HEK293 (cell line): Measurements from ENCODE around the gene TMEM208.

Experiments
- KLF1 ChIP-seq: fragments of 450-650 bp; formaldehyde crosslinking; IDR thresholded peaks from 2 replicates; pipeline ENCODE4 v1.5.1; 2016; ENCODE audit warnings: missing biosample characterization, missing genetic modification characterization
- ZBTB48 ChIP-seq: fragments of 450-650 bp; formaldehyde crosslinking; IDR thresholded peaks from 2 replicates; pipeline ENCODE4 v1.5.1; 2016; ENCODE audit warnings: missing biosample characterization, missing genetic modification characterization
- ZNF274 ChIP-seq, 2 experiments: fragments of 200-500 bp in 1 of 2; fragments of 450-650 bp in 1 of 2; sonication (Bioruptor generic) in 1 of 2; formaldehyde crosslinking in 1 of 2; IDR thresholded peaks; 2 replicates each; pipeline versions ENCODE4 v1.5.1 to v1.6.1; 2014 to 2016; ENCODE audit warnings: borderline replicate concordance in 1 of 2, inconsistent platforms in 1 of 2, low read length in 1 of 2, missing biosample characterization in 1 of 2, missing genetic modification characterization in 1 of 2
- ZNF433 ChIP-seq: fragments of 450-650 bp; formaldehyde crosslinking; IDR thresholded peaks from 2 replicates; pipeline ENCODE4 v1.5.1; 2016; ENCODE audit warnings: missing biosample characterization, missing genetic modification characterization, low read depth
- TF ChIP-seq, protein P1 (sequence below): fragments of 450-650 bp; formaldehyde crosslinking; IDR thresholded peaks from 2 replicates; pipeline ENCODE4 v1.5.1; 2016; ENCODE audit warnings: missing biosample characterization, missing genetic modification characterization
- TF ChIP-seq, protein P2 (sequence below): fragments of 450-650 bp; formaldehyde crosslinking; optimal IDR thresholded peaks from 2 replicates; pipeline ENCODE3; 2016; ENCODE audit warnings: missing biosample characterization, mild to moderate bottlenecking, missing genetic modification characterization

GRCh38 chr16:67240506-67240905, 13.6 kb downstream of the TMEM208 start:
- TF ChIP-seq, protein P1, sequence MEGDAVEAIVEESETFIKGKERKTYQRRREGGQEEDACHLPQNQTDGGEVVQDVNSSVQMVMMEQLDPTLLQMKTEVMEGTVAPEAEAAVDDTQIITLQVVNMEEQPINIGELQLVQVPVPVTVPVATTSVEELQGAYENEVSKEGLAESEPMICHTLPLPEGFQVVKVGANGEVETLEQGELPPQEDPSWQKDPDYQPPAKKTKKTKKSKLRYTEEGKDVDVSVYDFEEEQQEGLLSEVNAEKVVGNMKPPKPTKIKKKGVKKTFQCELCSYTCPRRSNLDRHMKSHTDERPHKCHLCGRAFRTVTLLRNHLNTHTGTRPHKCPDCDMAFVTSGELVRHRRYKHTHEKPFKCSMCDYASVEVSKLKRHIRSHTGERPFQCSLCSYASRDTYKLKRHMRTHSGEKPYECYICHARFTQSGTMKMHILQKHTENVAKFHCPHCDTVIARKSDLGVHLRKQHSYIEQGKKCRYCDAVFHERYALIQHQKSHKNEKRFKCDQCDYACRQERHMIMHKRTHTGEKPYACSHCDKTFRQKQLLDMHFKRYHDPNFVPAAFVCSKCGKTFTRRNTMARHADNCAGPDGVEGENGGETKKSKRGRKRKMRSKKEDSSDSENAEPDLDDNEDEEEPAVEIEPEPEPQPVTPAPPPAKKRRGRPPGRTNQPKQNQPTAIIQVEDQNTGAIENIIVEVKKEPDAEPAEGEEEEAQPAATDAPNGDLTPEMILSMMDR (tag by site-specific recombination) = no peak
- TF ChIP-seq ZNF274 (IDR thresholded peaks at IDR 0.05; ENCODE audit: low read length) = no peak
- TF ChIP-seq ZNF274 (tag by site-specific recombination; IDR thresholded peaks at IDR 0.05; ENCODE audit: borderline replicate concordance) = no peak
- TF ChIP-seq ZBTB48 (tag by site-specific recombination) = no peak
- TF ChIP-seq ZNF433 (tag by site-specific recombination) = no peak
- TF ChIP-seq KLF1 (tag by site-specific recombination) = no peak
- TF ChIP-seq, protein P2, sequence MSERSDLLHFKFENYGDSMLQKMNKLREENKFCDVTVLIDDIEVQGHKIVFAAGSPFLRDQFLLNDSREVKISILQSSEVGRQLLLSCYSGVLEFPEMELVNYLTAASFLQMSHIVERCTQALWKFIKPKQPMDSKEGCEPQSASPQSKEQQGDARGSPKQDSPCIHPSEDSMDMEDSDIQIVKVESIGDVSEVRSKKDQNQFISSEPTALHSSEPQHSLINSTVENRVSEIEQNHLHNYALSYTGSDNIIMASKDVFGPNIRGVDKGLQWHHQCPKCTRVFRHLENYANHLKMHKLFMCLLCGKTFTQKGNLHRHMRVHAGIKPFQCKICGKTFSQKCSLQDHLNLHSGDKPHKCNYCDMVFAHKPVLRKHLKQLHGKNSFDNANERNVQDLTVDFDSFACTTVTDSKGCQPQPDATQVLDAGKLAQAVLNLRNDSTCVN (tag by site-specific recombination) = no peak
